Esophagus (tissue), 2 donors: ENCODE data around the gene FCHSD2. TPM values are rescaled to one million over a fixed set of nuclear protein-coding genes. Genes with fewer than 3 reads are reported as not detected.

Source experiments
- H3K27ac ChIP-seq, 2 donors: one replicate each; pipeline ENCODE4 v1.5.1; 2013; ENCODE audit warnings: low read depth in 2 of 2, mild to moderate bottlenecking in 2 of 2, inconsistent platforms in 1 of 2, low read length in 1 of 2, moderate library complexity in 1 of 2
- H3K27me3 ChIP-seq, 2 donors: one replicate each; pipeline ENCODE4 v1.6.1; 2013; ENCODE audit warnings: low read length in 2 of 2, control low read depth in 1 of 2, mild to moderate bottlenecking in 1 of 2; ENCODE audit not compliant: insufficient read depth in 2 of 2, control insufficient read depth in 1 of 2
- H3K36me3 ChIP-seq, 2 donors: one replicate each; pipeline ENCODE4 v1.6.1; 2013; ENCODE audit warnings: low read length in 1 of 2; ENCODE audit not compliant: control insufficient read depth in 2 of 2, insufficient read depth in 2 of 2
- H3K4me1 ChIP-seq, 2 donors: one replicate each; pipeline ENCODE4 v1.6.1; 2013; ENCODE audit warnings: low read length in 1 of 2; ENCODE audit not compliant: control insufficient read depth in 2 of 2, insufficient read depth in 2 of 2
- H3K4me3 ChIP-seq, 2 donors: one replicate each; pipeline ENCODE4 v1.5.1; 2013; ENCODE audit warnings: low read length in 2 of 2, mild to moderate bottlenecking in 2 of 2, low read depth in 1 of 2, moderate library complexity in 1 of 2
- H3K9me3 ChIP-seq, 2 donors: one replicate each; pipeline ENCODE4 v1.6.1; 2013; ENCODE audit warnings: mild to moderate bottlenecking in 2 of 2, low read depth in 1 of 2, low read length in 1 of 2, moderate library complexity in 1 of 2; ENCODE audit not compliant: control insufficient read depth in 2 of 2, insufficient read depth in 1 of 2
- WGBS, 2 donors: extraction: QIAGEN DNeasy Blood & Tissue Kit; methylation state at CpG; one replicate each; pipeline ENCODE4 v1.1.7; 2013; 5-methylcytosine and 5-hydroxymethylcytosine counted together
- polyA plus RNA-seq, 2 donors: library from polyadenylated mRNA; stranded (reverse); fragments of 200-250 nt; gene quantifications; one replicate each; pipeline ENCODE4 v1.2.3, GENCODE V29; 2013
- donor health status: healthy with polysubstance abuse.
- donor health status: Bipolar disorder and iron deficiency.

The FCHSD2 gene
- polyA plus RNA-seq, 2 donors: 3.7 to 4.7 TPM

DNA sequence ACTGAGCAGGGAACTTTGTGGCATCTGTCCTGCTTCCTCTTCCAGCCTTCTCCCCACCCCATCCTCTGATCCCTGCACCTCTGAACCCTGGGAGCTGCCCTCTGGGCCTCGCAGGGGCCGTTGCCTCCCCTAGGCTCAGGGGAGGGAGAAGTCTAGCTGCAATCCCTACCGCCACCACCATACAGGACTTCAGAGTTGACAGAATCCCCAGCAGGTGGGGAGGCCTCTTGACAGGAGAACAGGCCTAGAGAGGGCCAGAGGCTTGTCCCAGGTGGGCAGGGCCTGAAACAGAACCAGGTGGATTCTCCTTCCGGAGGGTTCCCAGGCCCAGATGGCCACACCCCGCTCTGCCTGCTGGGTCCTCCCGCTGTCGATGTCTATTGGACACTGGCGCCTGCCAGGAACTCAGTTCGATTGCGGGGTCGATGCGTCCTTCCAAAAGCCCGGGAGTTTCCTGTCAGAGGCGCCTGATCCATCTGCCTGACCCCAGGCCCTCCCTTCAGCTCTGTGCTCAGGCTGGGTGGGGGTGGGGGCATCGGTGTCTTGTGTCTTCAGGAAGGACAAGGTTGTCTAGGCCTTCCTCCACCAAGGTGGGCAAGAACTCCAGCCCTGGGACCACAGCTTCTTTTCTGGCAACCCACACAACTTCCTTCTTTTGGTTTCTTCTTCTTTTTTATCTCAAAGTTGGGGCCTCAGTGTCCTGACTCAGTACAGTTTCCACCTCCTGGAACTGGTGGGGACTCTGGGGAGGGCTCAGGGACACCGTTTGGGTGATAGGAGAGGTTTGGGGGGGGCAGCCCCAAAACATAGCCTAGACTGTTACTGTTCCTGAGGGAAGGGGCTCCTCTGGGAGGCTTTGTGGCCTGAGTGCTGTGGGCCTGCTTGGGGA is 354.7 kb downstream of the FCHSD2 start:
- no peak overlapping the region for H3K4me3 ChIP-seq
- H3K27ac ChIP-seq: no peak overlapping the region
- H3K36me3 ChIP-seq: no peaks in the 10 kb centered on the region
- H3K9me3 ChIP-seq: no peaks in the 10 kb centered on the region
- 68 to 78% methylated on average over 16 of the region's 16 CpGs for WGBS, 2 donors
- no peaks in the 10 kb centered on the region for H3K27me3 ChIP-seq
- peaks cover under 1 to 7% of the 10 kb centered on the region in 2 donors for H3K4me1 ChIP-seq

Other genes with a start within 250 kb of the FCHSD2 start
- gene P2RY2, start 76.0 kb upstream of the FCHSD2 start, polyA plus RNA-seq: 10 to 100 TPM; 17.8 to 26.0 TPM
- gene P2RY6, start 130.0 kb upstream of the FCHSD2 start, polyA plus RNA-seq: 1 to 10 TPM in 1 of 2 donors, under 1 TPM in 1; 0.71 to 1.7 TPM
- gene ARHGEF17, start 166.0 kb upstream of the FCHSD2 start, polyA plus RNA-seq: 10 to 100 TPM in 1 of 2 donors, 1 to 10 TPM in 1; 8.2 to 11.8 TPM
- gene RELT, start 234.1 kb upstream of the FCHSD2 start, polyA plus RNA-seq: 1 to 10 TPM; 3.8 to 3.9 TPM